ENCODE data around the gene MOGAT1.
A peak's percentile ranks its signal among the peaks of the same experiment; 100 is the strongest.

MOGAT1 gene

DNA sequence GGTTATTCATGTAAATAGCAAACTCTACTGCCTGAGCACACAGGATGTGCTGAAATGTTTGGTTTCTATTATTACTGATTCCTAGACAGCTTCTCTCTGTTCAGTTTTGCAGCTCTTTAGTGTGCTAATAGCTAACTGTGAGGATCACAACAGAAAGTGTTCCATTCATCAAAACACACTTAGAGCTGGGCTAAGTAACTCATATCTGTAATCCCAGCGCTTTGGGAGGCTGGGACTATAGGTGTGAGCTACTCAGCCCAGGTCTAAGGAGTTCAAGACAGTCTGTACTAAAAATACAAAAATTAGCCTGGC lies 63.2 kb downstream of the MOGAT1 start:
- in situ Hi-C loops (cut with MboI; ENCODE audit: low sequenced_read_pairs, unreplicated experiment) = no loop called here
- TF ChIP-seq, protein P1, sequence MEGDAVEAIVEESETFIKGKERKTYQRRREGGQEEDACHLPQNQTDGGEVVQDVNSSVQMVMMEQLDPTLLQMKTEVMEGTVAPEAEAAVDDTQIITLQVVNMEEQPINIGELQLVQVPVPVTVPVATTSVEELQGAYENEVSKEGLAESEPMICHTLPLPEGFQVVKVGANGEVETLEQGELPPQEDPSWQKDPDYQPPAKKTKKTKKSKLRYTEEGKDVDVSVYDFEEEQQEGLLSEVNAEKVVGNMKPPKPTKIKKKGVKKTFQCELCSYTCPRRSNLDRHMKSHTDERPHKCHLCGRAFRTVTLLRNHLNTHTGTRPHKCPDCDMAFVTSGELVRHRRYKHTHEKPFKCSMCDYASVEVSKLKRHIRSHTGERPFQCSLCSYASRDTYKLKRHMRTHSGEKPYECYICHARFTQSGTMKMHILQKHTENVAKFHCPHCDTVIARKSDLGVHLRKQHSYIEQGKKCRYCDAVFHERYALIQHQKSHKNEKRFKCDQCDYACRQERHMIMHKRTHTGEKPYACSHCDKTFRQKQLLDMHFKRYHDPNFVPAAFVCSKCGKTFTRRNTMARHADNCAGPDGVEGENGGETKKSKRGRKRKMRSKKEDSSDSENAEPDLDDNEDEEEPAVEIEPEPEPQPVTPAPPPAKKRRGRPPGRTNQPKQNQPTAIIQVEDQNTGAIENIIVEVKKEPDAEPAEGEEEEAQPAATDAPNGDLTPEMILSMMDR (IDR thresholded peaks at IDR 0.05; ENCODE audit: borderline replicate concordance, control extremely low read depth, extremely low read depth, insufficient read depth, missing control alignments) = no peak

DNA sequence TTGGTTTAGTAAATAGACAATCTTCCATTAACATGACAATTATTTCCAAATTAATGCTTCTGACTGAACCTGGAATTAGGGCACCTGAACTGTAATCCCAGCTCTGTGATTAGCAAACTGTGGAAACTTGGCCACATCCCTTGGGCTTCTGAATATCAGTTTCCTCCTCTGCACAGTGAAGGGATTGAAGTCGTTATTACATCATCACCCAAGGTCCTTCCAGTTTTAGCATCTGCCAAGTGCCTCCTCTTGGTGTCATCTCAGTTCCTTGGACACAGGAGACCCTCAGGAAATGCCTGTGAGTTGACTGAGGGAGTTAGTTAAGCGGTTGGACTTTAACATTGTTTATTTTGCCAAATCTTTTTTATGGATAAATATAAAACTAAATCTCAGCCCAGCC lies 64.8 kb downstream of the MOGAT1 start:
- no peak for DNase-seq (ENCODE audit: low spot score)
- TF ChIP-seq, protein P1 (IDR thresholded peaks at IDR 0.05; ENCODE audit: borderline replicate concordance, control extremely low read depth, extremely low read depth, insufficient read depth, missing control alignments) = no peak
- in situ Hi-C loops (cut with MboI; ENCODE audit: low sequenced_read_pairs, unreplicated experiment) = no loop called here

More for the DNA sequence above, 63.2 kb downstream of the MOGAT1 start:
- peak; percentile 32 for DNase-seq (ENCODE audit: low spot score)

DNA sequence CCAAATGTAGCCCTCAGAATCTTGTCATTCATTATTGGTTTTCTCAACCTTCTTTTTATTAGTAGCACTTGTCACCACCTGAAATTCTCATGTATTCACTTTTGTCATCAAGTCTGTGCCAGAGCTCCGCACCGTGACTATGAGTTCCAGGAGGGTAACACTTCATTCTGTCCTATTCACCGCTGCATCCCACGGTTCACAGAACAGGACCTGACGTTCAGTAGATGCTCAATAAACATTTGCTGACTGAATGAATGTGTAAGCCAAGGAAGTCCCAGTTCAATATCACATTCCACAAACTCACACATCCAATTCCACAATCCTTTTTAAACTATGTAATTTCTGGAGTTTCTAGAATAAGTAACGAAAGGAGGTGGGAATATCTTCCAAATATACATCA lies 65.5 kb downstream of the MOGAT1 start:
- in situ Hi-C loops (cut with MboI; ENCODE audit: low sequenced_read_pairs, unreplicated experiment) = no loop called here
- DNase-seq (ENCODE audit: low spot score) = no peak
- TF ChIP-seq, protein P1 (IDR thresholded peaks at IDR 0.05; ENCODE audit: borderline replicate concordance, control extremely low read depth, extremely low read depth, insufficient read depth, missing control alignments) = no peak

DNA sequence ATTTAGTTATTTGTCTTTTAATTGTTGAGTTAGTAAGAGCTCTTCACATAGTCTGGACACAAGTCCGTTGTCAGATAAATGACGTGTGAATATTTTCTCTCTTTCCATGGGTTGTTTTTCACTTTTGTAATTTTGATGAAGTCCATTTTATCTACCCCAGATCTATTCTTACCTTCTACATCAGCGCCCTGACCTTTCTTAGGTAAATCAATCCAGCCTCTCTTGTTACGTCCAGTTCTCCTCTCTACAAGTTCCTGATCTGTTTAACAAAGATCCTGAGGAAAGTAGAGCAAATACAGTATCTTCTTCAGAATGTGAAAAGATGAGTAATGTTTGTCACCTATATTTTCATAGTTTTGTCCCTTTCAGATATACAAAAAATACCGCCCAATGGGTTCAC lies 66.9 kb downstream of the MOGAT1 start:
- in situ Hi-C loops (cut with MboI; ENCODE audit: low sequenced_read_pairs, unreplicated experiment) = no loop called here
- TF ChIP-seq, protein P1 (IDR thresholded peaks at IDR 0.05; ENCODE audit: borderline replicate concordance, control extremely low read depth, extremely low read depth, insufficient read depth, missing control alignments) = no peak
- no peak for DNase-seq (ENCODE audit: low spot score)

DNA sequence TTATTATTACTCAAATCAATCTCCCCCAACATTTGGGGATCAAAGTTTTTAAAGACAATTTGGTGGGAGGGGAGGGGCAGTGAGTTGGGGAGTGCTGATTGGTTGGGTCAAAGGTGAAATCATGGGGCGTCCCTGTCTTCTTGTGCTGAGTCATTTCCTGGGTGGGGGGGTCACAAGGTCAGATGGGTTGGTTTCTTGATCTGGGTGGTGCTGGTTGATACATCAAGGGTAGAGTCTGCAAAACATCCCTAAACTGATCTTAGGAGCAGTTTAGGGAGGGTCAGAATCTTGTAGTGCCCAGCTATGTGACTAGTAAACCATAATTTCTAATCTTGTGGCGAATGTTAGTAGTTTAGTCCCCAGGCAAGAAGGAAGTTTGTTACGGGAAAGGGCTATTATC lies 67.4 kb downstream of the MOGAT1 start:
- TF ChIP-seq, protein P1 (IDR thresholded peaks at IDR 0.05; ENCODE audit: borderline replicate concordance, control extremely low read depth, extremely low read depth, insufficient read depth, missing control alignments) = no peak
- DNase-seq (ENCODE audit: low spot score) = no peak
- in situ Hi-C loops (cut with MboI; ENCODE audit: low sequenced_read_pairs, unreplicated experiment) = no loop called here

DNA sequence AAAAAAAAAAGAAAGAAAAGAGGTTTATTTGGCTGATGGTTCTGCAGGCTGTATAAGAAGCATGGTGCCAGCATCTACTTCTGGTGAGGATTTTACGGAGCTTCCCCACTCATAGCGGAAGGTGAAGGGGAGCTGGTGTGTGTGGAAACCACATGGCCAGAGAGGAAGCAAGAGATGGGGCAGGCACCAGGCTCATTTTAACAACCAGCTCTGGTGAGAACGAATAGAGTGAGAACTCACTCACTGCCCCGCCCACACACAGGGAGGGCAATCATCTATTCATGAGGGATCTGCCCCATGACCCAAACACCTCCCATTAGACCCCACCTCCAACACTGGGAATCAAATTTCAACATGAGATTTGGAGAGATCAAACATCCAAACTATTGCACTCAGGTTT lies 68.5 kb downstream of the MOGAT1 start:
- TF ChIP-seq, protein P1 (IDR thresholded peaks at IDR 0.05; ENCODE audit: borderline replicate concordance, control extremely low read depth, extremely low read depth, insufficient read depth, missing control alignments) = no peak
- no peak for DNase-seq (ENCODE audit: low spot score)
- in situ Hi-C loops (cut with MboI; ENCODE audit: low sequenced_read_pairs, unreplicated experiment) = no loop called here

DNA sequence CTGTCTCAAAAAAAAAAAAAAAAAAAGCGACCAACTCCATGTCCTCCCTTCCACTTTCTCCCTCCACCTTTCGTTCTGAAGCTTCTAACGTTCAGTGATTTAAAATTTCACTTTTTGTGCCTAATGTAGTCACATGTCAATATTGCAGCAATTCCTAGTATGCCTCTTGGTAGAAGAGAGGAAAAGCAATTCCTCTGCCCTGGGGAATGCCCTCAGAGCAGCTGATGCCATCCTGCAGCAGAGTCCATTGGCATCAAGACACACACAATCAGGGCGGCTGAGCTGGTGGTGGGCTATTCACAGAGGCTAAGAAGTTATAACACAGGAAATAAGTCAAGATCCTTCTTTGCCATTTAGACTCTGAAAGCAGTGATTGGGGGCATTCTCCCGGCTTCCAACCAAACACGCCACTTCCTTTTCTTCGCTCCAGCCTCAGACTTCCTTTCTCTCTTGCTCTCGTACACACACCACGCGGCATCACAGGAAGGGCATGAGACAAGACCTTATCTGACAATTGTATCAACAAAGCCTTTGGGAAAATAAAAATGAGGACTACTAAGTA lies 71.9 kb downstream of the MOGAT1 start:
- DNase-seq (ENCODE audit: low spot score) = no peak
- in situ Hi-C loops (cut with MboI; ENCODE audit: low sequenced_read_pairs, unreplicated experiment) = no loop called here
- TF ChIP-seq, protein P1 (IDR thresholded peaks at IDR 0.05; ENCODE audit: borderline replicate concordance, control extremely low read depth, extremely low read depth, insufficient read depth, missing control alignments) = no peak
